GM23248 (cell line): ENCODE data around the gene SAP30BP.

ENCODE experiments used
- EZH2 ChIP-seq: fragments of 200-600 bp; sonication (generic); IDR thresholded peaks from 2 replicates; pipeline ENCODE4 v1.6.1; 2018; ENCODE audit warnings: antibody characterized with exemption, mild to moderate bottlenecking; ENCODE audit not compliant: insufficient read depth, poor library complexity, severe bottlenecking
- EZH2phosphoT487 ChIP-seq: fragments of 200-600 bp; sonication (generic); IDR thresholded peaks from 2 replicates; pipeline ENCODE4 v1.6.1; 2018; ENCODE audit warnings: antibody characterized with exemption, moderate library complexity, mild to moderate bottlenecking, low read depth; ENCODE audit not compliant: insufficient read depth

DNA sequence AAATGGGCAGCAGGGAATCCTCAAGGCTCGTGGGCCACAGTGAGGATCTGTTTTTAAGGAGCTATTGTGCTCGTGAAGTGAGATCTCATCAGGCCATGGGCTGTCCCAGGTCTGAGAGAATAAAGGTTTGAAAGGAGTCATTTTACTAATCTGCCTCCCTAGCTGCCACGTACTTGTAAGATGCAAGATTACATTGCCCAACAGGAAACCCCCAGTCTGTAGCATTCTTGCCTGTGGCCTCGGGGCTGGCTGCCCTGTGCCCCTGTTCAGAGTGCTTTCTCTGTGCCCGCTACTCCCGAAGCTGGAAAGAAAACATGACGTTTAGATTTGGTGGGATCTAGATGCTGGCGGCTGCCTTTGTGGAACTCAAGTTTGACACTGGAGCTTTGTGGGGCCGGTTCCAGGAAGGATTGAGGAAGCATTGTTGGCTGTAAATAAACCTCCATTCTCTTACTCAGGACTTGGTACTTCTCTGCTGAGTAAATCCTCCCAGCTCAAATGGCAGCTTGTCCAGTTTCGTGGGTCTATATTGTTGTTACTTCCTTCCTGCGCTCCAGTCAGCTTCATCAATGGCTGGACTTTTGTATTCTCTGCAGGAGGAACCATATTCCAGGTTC, 21.2 kb downstream of the SAP30BP start:
- no peak for TF ChIP-seq EZH2
- no peak for TF ChIP-seq EZH2phosphoT487
